GM12801 (cell line): ENCODE data around the gene MICU1.

Experiments used
- TF ChIP-seq, protein P1 (sequence below): IDR thresholded peaks from one replicate; pipeline ENCODE4 v1.5.1; 2011; ENCODE audit warnings: control low read depth; ENCODE audit not compliant: insufficient read length; ENCODE audit errors: extremely low read depth

The MICU1 gene

DNA sequence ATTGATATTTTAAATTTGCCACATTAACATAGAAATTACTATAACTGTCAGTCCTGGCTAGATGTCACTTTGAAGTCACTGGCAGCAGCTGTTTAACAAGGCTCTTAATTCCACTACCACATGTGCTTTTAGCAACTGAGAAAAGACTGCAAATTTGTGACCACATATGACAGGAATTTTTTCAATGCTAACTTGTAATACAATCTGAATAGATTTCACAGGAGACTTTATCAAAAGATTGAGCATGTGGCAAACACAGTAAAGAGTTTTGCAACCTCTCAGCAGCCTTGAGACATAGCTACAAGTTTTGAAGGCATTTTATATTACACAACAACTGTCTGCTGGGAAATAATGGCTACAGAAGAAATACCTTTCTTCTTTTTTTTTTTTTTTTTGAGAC lies 73.0 kb downstream of the MICU1 start:
- TF ChIP-seq, protein P1, sequence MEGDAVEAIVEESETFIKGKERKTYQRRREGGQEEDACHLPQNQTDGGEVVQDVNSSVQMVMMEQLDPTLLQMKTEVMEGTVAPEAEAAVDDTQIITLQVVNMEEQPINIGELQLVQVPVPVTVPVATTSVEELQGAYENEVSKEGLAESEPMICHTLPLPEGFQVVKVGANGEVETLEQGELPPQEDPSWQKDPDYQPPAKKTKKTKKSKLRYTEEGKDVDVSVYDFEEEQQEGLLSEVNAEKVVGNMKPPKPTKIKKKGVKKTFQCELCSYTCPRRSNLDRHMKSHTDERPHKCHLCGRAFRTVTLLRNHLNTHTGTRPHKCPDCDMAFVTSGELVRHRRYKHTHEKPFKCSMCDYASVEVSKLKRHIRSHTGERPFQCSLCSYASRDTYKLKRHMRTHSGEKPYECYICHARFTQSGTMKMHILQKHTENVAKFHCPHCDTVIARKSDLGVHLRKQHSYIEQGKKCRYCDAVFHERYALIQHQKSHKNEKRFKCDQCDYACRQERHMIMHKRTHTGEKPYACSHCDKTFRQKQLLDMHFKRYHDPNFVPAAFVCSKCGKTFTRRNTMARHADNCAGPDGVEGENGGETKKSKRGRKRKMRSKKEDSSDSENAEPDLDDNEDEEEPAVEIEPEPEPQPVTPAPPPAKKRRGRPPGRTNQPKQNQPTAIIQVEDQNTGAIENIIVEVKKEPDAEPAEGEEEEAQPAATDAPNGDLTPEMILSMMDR, result no peak

DNA sequence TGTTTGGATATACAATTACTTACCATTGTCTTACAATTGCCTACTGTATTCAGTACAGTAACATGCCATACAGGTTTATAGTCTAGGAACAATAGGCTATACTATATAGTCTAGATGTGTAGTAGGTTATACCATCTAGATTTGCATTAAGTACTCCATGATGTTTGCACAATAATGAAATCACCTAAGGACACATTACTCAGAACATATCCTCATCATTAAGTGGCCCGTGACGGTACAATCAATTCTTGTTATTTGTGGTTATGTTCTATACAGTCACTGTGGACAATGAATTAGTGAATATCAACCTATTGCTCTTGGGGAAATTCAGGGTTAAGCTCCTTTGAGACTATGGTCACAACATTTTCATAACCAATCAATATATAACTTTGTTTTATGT lies 75.6 kb downstream of the MICU1 start:
- TF ChIP-seq, protein P1, result no peak

DNA sequence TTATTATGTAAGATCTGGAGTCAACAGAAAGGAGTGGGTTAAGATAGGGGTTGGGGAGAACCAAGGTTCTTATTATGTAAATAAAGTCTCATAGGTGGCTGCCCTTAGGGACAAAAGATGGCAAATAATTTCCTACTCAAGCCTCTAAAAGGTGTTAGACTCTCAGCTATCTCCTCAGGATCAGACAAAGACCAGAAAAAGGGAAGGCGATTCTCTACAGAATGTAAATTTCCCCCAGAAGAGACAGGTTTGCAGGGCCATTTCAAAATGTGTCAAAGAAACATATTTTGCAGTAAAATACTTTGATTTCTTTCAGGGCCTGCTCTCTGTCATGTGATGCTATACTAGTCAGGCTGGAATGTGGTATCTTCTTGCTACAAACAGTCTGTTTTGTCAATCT lies 80.3 kb downstream of the MICU1 start:
- TF ChIP-seq, protein P1, result no peak

DNA sequence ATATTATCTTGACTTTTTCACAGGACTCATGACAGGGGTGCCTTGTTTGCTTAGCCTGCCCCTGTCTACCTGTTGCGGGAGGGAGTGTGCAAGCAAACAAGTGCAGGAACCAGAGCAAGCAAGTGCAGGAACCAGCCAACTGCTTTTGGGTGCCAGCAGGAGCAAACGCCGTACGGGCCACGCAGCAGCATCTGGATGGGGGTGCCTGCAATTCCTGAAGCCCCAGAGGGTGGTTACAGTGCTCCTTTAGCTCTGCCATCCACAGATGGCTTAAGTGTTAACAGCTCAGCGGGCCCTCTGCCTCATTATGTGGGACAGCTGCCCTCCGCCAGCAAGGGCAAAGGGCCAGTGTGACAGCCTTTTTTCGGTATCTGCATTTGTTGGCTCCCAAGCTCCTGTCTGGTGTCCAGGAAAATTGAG lies 83.5 kb downstream of the MICU1 start:
- TF ChIP-seq, protein P1, result no peak

DNA sequence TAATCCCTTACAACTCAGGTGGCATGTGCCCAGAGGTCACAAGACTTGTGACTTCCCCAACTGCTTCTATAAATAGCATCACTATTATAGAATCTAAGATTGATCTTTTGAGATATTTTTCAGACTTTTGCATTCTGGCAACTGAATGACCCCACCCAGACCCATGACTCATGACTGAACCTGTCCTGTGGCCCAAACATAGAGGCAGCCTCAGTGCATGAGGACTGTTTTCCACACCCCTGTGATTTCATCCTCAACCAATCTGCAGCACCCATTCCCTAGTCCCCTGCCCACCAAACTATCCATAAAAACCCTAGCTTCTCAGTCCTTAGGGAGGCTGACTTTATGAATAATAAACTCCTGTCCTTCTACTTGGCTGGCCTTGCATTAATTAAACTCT lies 84.5 kb downstream of the MICU1 start:
- TF ChIP-seq, protein P1, result no peak

DNA sequence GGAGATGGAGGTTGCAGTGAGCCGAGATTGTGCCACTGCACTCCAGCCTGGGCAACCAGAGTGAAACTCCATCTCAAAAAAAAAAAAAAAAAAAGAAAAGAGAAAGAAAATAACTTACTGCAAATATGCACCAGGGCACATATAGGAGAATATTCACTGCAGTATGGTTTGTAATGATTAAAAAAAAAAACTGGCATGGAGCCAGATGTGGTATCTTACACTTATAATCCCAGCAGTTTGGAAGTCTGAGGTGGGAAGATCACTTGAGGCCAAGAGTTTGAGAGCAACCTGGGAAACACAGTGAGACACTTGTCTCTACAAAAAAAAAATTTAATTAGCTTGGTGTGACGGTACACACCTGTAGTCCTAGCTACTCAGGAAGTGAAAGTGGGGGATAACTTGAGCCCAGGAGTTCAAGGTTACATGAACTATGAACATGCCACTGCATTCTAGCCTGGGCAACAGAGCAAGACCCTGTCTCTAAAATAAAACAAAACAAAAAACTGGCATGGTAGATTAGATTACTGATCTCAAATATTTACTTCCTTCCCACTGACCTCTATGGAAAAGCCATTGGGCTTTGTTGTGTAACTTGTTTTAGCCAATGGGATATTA lies 85.6 kb downstream of the MICU1 start:
- TF ChIP-seq, protein P1, result no peak

DNA sequence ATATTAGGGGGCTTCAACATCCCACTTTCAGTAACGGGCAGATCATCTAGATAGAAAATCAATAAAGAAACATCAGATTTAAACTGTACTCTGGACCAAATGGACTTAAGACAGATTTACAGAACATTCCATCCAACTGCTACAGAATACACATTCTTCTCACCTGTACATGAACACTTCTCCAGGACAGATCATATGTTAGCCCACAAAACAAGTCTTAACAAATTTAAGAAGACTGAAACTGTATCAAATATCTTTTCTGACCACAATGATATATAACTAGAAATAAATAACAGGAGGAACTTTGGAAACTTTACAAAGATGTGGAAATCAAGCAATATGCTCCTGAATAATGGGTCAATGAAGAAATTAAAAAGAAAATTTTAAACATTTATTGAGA lies 86.7 kb downstream of the MICU1 start:
- TF ChIP-seq, protein P1, result no peak

DNA sequence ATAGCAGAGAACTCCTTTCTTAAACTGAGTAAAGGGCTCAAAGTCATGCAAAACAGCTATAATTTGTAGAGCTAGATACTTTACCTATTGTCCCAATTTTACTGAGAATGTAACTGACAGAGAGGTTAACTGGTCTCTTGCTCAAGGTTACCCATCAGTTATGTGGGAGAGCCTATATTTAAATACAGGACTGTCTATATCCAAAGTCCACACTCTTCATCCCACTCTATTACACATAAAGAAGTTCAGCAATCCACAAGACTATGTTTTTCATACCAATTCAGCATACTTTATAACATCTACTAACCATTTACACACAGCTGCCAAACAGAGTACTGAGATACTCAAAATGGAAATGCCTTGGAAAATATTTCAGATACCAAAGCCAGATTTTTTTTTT lies 100.2 kb downstream of the MICU1 start:
- TF ChIP-seq, protein P1, result no peak
